H1 (cell line): ENCODE results near the gene SPAG16. TPM values are rescaled to one million over a fixed set of nuclear protein-coding genes. Genes with fewer than 3 reads are reported as not detected.

Experiments
- CTCF ChIA-PET: fragments of 300-600 bp; sonication (Branson Sonifier 250); formaldehyde crosslinking; loops from one replicate; lab custom pipeline; 2021; ENCODE audit not compliant: partially characterized antibody; lab: Charles Lee
- POLR2A ChIA-PET: fragments of 300-600 bp; sonication (Branson Sonifier 250); formaldehyde crosslinking; loops from one replicate; lab custom pipeline; 2021; ENCODE audit warnings: inconsistent platforms; ENCODE audit not compliant: partially characterized antibody; lab: Charles Lee
- DNase-seq, 2 experiments: peaks; one replicate each; pipeline versions ENCODE4 v3.0.0 to v3.0.0-alpha.2; 2010 to 2022; ENCODE audit warnings: low spot score in 2 of 2, low read depth in 1 of 2, mixed read lengths in 1 of 2
- FAIRE-seq: peaks from 2 replicates; lab custom pipeline; 2011; peaks lifted over from hg19 to GRCh38; lab: Jason Lieb, UNC
- H2AFZ ChIP-seq: 2 replicates; pipeline ENCODE4 v1.8.1; 2012; ENCODE audit warnings: low read length, inconsistent platforms
- H2AK5ac ChIP-seq: 2 replicates; pipeline ENCODE4 v1.6.1; 2013; ENCODE audit warnings: low read depth, low read length
- H2BK120ac ChIP-seq: replicated peaks from 2 replicates; pipeline ENCODE3; 2013; ENCODE audit warnings: low read depth, low read length, inconsistent platforms
- H2BK12ac ChIP-seq: 2 replicates; pipeline ENCODE4 v1.6.1; 2013; ENCODE audit warnings: low read depth, low read length
- H2BK15ac ChIP-seq: 2 replicates; pipeline ENCODE4 v1.6.1; 2013; ENCODE audit warnings: low read length
- H2BK20ac ChIP-seq: 2 replicates; pipeline ENCODE4 v1.6.1; 2013; ENCODE audit warnings: low read length
- H2BK5ac ChIP-seq: 2 replicates; pipeline ENCODE4 v1.6.1; 2013; ENCODE audit warnings: low read depth, low read length
- H3K14ac ChIP-seq: 2 replicates; pipeline ENCODE4 v1.6.1; 2013; ENCODE audit warnings: inconsistent platforms; ENCODE audit not compliant: insufficient read length
- H3K18ac ChIP-seq: 2 replicates; pipeline ENCODE4 v1.6.1; 2013; ENCODE audit warnings: low read length; ENCODE audit errors: extremely low read depth
- H3K23ac ChIP-seq: 2 replicates; pipeline ENCODE4 v1.6.1; 2013; ENCODE audit warnings: inconsistent platforms; ENCODE audit not compliant: insufficient read length
- H3K23me2 ChIP-seq: 2 replicates; pipeline ENCODE4 v1.6.1; 2013; ENCODE audit warnings: low read depth, low read length
- H3K27ac ChIP-seq: 2 replicates; pipeline ENCODE4 v1.6.1; 2011; ENCODE audit warnings: low read depth, low read length, inconsistent platforms
- H3K27me3 ChIP-seq, 4 experiments: replicated peaks in 1 of 4; 1 replicate in 1 of 4; 2 replicates in 3 of 4; pipeline versions ENCODE4 v1.6.1 to v1.8.1; 2011 to 2013; ENCODE audit warnings: low read length in 3 of 4, mild to moderate bottlenecking in 3 of 4, inconsistent platforms in 2 of 4, mixed read lengths in 2 of 4, moderate library complexity in 1 of 4; ENCODE audit not compliant: control insufficient read depth in 3 of 4, insufficient read depth in 3 of 4; ENCODE audit errors: extremely low read depth in 1 of 4
- H3K36me3 ChIP-seq, 4 experiments: 2 replicates each; pipeline versions ENCODE4 v1.6.1 to v1.8.1; 2011 to 2013; ENCODE audit warnings: mild to moderate bottlenecking in 4 of 4, low read length in 3 of 4, moderate library complexity in 2 of 4, control low read depth in 1 of 4, inconsistent platforms in 1 of 4; ENCODE audit not compliant: insufficient read depth in 4 of 4, control insufficient read depth in 2 of 4
- H3K4ac ChIP-seq: replicated peaks from 2 replicates; pipeline ENCODE3; 2013; ENCODE audit warnings: low read length, low read depth, mixed read lengths, inconsistent platforms; ENCODE audit not compliant: insufficient read length
- H3K4me1 ChIP-seq, 4 experiments: replicated peaks in 1 of 4; 1 replicate in 1 of 4; 2 replicates in 3 of 4; pipeline versions ENCODE4 v1.6.1 to v1.8.1; 2011 to 2013; ENCODE audit warnings: low read length in 3 of 4, inconsistent platforms in 2 of 4, mixed read lengths in 1 of 4; ENCODE audit not compliant: insufficient read depth in 4 of 4, control insufficient read depth in 3 of 4
- H3K4me2 ChIP-seq, 2 experiments: 2 replicates each; pipeline versions ENCODE4 v1.6.1 to v1.8.1; 2011 to 2013; ENCODE audit warnings: low read depth in 2 of 2, low read length in 2 of 2, control low read depth in 1 of 2, inconsistent platforms in 1 of 2, mild to moderate bottlenecking in 1 of 2; ENCODE audit not compliant: insufficient read depth in 1 of 2
- H3K4me3 ChIP-seq, 4 experiments: fragments of 200-600, 300-600 bp in 1 of 4; sonication (generic), shearing (Covaris generic), sonication (Bioruptor Twin) in 1 of 4; 2 replicates each; pipeline versions ENCODE4 v1.5.1 to v1.8.1; 2011 to 2016; ENCODE audit warnings: low read length in 4 of 4, low read depth in 3 of 4, control low read depth in 2 of 4, inconsistent platforms in 2 of 4, mild to moderate bottlenecking in 2 of 4, mixed read lengths in 1 of 4, moderate library complexity in 1 of 4; ENCODE audit not compliant: insufficient read depth in 2 of 4; ENCODE audit errors: extremely low read depth in 1 of 4
- H3K56ac ChIP-seq: replicated peaks from 2 replicates; pipeline ENCODE3; 2013; ENCODE audit warnings: low read depth, mild to moderate bottlenecking, mixed read lengths, low read length, inconsistent platforms; ENCODE audit not compliant: insufficient read length
- H3K79me1 ChIP-seq: 2 replicates; pipeline ENCODE4 v1.6.1; 2013; ENCODE audit warnings: low read depth, low read length, control low read depth
- H3K79me2 ChIP-seq, 2 experiments: 2 replicates each; pipeline versions ENCODE4 v1.6.1 to v1.8.1; 2012 to 2013; ENCODE audit warnings: low read length in 2 of 2, mild to moderate bottlenecking in 2 of 2, inconsistent platforms in 1 of 2; ENCODE audit not compliant: insufficient read depth in 2 of 2, control insufficient read depth in 1 of 2
- H3K9ac ChIP-seq, 4 experiments: replicated peaks in 1 of 4; 1 replicate in 1 of 4; 2 replicates in 3 of 4; pipeline versions ENCODE4 v1.6.1 to v1.8.1; 2011 to 2013; ENCODE audit warnings: low read depth in 3 of 4, low read length in 3 of 4, control low read depth in 2 of 4, mild to moderate bottlenecking in 2 of 4, moderate library complexity in 2 of 4, inconsistent platforms in 1 of 4; ENCODE audit errors: extremely low read depth in 1 of 4
- H3K9me3 ChIP-seq, 2 experiments: 2 replicates each; pipeline versions ENCODE4 v1.6.1 to v1.8.1; 2012 to 2013; ENCODE audit warnings: mild to moderate bottlenecking in 2 of 2, moderate library complexity in 2 of 2, control low read depth in 1 of 2, inconsistent platforms in 1 of 2, low read depth in 1 of 2, low read length in 1 of 2, mixed read lengths in 1 of 2; ENCODE audit not compliant: insufficient read depth in 2 of 2
- H4K20me1 ChIP-seq, 2 experiments: replicated peaks in 1 of 2; 2 replicates each; pipeline versions ENCODE3 to v1.8.1; 2011 to 2013; ENCODE audit warnings: inconsistent platforms in 2 of 2, low read length in 2 of 2, mild to moderate bottlenecking in 1 of 2; ENCODE audit not compliant: insufficient read depth in 2 of 2, control insufficient read depth in 1 of 2
- H4K5ac ChIP-seq: 2 replicates; pipeline ENCODE4 v1.6.1; 2013; ENCODE audit warnings: low read length, low read depth, mixed read lengths, inconsistent platforms; ENCODE audit not compliant: insufficient read length
- H4K8ac ChIP-seq: 2 replicates; pipeline ENCODE4 v1.8.0; 2013; ENCODE audit warnings: mild to moderate bottlenecking, moderate library complexity, low read length, inconsistent platforms; ENCODE audit not compliant: insufficient read depth; ENCODE audit errors: extremely low read depth
- H4K91ac ChIP-seq: replicated peaks from 2 replicates; pipeline ENCODE3; 2013; ENCODE audit warnings: low read length, mixed read lengths, inconsistent platforms; ENCODE audit not compliant: insufficient read length
- WGBS, 2 experiments: shearing (Covaris generic) in 1 of 2; methylation state at CpG; one replicate each; pipeline versions ENCODE4 v1.1.6 to v1.1.7; 2013 to 2015; ENCODE audit warnings: low lambda C conversion rate in 2 of 2, mixed read lengths in 2 of 2, inconsistent platforms in 1 of 2, low coverage in 1 of 2, missing lambda C conversion rate in 1 of 2; ENCODE audit not compliant: insufficient replicate concordance in 2 of 2, insufficient coverage in 1 of 2, insufficient read length in 1 of 2; ENCODE audit errors: extremely low coverage in 1 of 2, missing lambda C conversion rate in 1 of 2; 5-methylcytosine and 5-hydroxymethylcytosine counted together
- polyA plus RNA-seq, 7 experiments: library from polyadenylated mRNA; depleted of rRNA in 3 of 7; stranded (reverse) in 5 of 7; unstranded in 2 of 7; fragments of >200 nt in 5 of 7; fragments of 200-250 nt in 2 of 7; gene quantifications; 1 replicate in 5 of 7; 2 replicates in 1 of 7; 4 replicates in 1 of 7; pipeline versions ENCODE4 v1.2.1 to v1.2.3, GENCODE V29; 2011 to 2013; ENCODE audit warnings: missing spikeins in 2 of 7, mixed read lengths in 2 of 7
- total RNA-seq: library from RNA; stranded (reverse); fragmentation: NEBNext Ultra II Directional; extraction: Animal tissue kit (Norgen Biotek cat#: 25700); gene quantifications from 2 replicates; pipeline ENCODE4 v1.2.1, GENCODE V29; 2021

SPAG16 gene
- total and polyA plus RNA-seq, 2 of the 8 experiments (the other 6 are each of a cell fraction or from before 2014, with no cell fraction given), result 6.0 to 14.9 TPM

DNA sequence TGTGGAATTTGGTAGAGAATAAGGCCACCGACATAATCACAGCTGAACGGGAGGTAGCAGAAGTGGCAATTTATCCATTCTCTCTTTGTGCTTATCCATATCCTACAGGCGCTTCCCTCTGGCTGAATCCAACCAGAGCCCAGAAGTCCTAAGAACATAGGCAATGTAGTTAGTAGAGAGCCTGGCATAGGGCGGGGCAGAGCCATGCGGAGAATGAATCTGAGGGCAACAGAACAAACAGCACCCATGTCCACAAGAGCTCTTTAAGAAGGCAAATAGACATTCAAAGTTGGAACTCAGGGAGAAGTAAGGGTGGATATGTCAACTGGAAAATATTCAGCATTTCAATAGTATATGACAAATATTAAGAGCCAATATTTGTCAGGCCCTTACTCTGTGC, 820.7 kb downstream of the SPAG16 start:
- FAIRE-seq (no peak), DNase-seq (no peak)
- H3K4ac ChIP-seq, result no peak overlapping the region
- H3K4me2 ChIP-seq, result no peak overlapping the region
- no peaks in the 10 kb centered on the region for H3K23me2 ChIP-seq
- H4K8ac ChIP-seq, result no peak overlapping the region
- 92% methylated on average over 5 of the region's 5 CpGs; no CpG with 5 or more reads in 1 of the 2 experiments for WGBS, 2 experiments
- no peak overlapping the region for H3K18ac ChIP-seq
- H2AK5ac ChIP-seq, result no peak overlapping the region
- no peaks in the 10 kb centered on the region for H4K20me1 ChIP-seq
- H3K23ac ChIP-seq, result no peak overlapping the region
- ChIA-PET POLR2A (no interaction called here), CTCF (interaction anchor here (0.8 to 1.6 kb wide), 5 partner anchors 9 to 205 kb away, joined by 3 to 5 read pairs (median 3); no protein-coding TSS in a partner anchor)
- H3K9me3 ChIP-seq, result no peaks in the 10 kb centered on the region
- no peaks in the 10 kb centered on the region for H3K36me3 ChIP-seq
- H4K5ac ChIP-seq, result no peak overlapping the region
- H3K79me2 ChIP-seq, result no peaks in the 10 kb centered on the region
- H3K79me1 ChIP-seq, result no peaks in the 10 kb centered on the region
- no peak overlapping the region for H3K14ac ChIP-seq
- no peak overlapping the region for H2BK20ac ChIP-seq
- no peak overlapping the region for H2BK5ac ChIP-seq
- no peak overlapping the region for H3K9ac ChIP-seq
- peaks cover 0 to 2% (median under 1%) of the 10 kb centered on the region in 4 experiments; a peak in 2 of 7 replicates for H3K4me1 ChIP-seq
- H3K4me3 ChIP-seq, result no peak overlapping the region
- H2AFZ ChIP-seq, result no peak overlapping the region
- no peak overlapping the region for H4K91ac ChIP-seq
- no peak overlapping the region for H3K27ac ChIP-seq
- H3K56ac ChIP-seq, result no peak overlapping the region
- H2BK15ac ChIP-seq, result no peak overlapping the region
- H3K27me3 ChIP-seq, result no peaks in the 10 kb centered on the region; a peak in 3 of 7 replicates
- no peak overlapping the region for H2BK12ac ChIP-seq
- H2BK120ac ChIP-seq, result no peak overlapping the region
